ENCODE measurements around the gene ARHGEF28.

DNA sequence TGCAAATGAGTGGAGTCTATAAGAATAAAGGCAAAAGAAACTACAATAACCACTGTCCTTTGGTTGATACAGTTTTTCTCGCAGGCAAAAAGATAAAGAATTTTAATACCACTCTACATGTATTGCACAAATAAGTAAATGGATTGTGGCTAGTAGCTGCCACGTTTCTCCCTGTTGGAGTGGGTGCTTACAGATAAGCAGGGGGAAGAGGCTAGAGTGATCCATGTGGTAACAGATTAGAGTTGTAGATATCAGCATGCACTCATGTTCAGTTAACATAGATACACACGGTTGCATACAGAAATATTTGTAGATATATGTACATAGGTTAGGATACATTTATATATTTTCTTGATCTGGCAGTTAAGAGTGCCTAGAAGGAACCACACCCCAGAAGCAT, 179.5 kb downstream of the ARHGEF28 start:
- TF ChIP-seq ZFP3 (CRISPR knock-in tag; IDR thresholded peaks at IDR 0.05): no peak
- TF ChIP-seq OSR1 (CRISPR knock-in tag; IDR thresholded peaks at IDR 0.05): no peak
- TF ChIP-seq ZNF8 (CRISPR knock-in tag; IDR thresholded peaks at IDR 0.05): no peak
- TF ChIP-seq, protein P1, sequence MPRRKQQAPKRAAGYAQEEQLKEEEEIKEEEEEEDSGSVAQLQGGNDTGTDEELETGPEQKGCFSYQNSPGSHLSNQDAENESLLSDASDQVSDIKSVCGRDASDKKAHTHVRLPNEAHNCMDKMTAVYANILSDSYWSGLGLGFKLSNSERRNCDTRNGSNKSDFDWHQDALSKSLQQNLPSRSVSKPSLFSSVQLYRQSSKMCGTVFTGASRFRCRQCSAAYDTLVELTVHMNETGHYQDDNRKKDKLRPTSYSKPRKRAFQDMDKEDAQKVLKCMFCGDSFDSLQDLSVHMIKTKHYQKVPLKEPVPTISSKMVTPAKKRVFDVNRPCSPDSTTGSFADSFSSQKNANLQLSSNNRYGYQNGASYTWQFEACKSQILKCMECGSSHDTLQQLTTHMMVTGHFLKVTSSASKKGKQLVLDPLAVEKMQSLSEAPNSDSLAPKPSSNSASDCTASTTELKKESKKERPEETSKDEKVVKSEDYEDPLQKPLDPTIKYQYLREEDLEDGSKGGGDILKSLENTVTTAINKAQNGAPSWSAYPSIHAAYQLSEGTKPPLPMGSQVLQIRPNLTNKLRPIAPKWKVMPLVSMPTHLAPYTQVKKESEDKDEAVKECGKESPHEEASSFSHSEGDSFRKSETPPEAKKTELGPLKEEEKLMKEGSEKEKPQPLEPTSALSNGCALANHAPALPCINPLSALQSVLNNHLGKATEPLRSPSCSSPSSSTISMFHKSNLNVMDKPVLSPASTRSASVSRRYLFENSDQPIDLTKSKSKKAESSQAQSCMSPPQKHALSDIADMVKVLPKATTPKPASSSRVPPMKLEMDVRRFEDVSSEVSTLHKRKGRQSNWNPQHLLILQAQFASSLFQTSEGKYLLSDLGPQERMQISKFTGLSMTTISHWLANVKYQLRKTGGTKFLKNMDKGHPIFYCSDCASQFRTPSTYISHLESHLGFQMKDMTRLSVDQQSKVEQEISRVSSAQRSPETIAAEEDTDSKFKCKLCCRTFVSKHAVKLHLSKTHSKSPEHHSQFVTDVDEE (CRISPR knock-in tag; IDR thresholded peaks at IDR 0.05): no peak
- no peak for TF ChIP-seq ISL1 (CRISPR knock-in tag; IDR thresholded peaks at IDR 0.05)
- TF ChIP-seq, protein P2, sequence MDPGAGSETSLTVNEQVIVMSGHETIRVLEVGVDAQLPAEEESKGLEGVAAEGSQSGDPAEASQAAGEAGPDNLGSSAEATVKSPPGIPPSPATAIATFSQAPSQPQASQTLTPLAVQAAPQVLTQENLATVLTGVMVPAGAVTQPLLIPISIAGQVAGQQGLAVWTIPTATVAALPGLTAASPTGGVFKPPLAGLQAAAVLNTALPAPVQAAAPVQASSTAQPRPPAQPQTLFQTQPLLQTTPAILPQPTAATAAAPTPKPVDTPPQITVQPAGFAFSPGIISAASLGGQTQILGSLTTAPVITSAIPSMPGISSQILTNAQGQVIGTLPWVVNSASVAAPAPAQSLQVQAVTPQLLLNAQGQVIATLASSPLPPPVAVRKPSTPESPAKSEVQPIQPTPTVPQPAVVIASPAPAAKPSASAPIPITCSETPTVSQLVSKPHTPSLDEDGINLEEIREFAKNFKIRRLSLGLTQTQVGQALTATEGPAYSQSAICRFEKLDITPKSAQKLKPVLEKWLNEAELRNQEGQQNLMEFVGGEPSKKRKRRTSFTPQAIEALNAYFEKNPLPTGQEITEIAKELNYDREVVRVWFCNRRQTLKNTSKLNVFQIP (CRISPR knock-in tag; IDR thresholded peaks at IDR 0.05; ENCODE audit: borderline replicate concordance, low read depth): no peak
- TF ChIP-seq ZFP30 (CRISPR knock-in tag; IDR thresholded peaks at IDR 0.05): no peak
- no peak for TF ChIP-seq ARNTL (CRISPR knock-in tag; IDR thresholded peaks at IDR 0.05; ENCODE audit: borderline replicate concordance, low read depth)
- no peak for TF ChIP-seq ESRRG (CRISPR knock-in tag; IDR thresholded peaks at IDR 0.05)
- no peak for TF ChIP-seq ZNF70 (CRISPR knock-in tag; IDR thresholded peaks at IDR 0.05)
- TF ChIP-seq, protein P3, sequence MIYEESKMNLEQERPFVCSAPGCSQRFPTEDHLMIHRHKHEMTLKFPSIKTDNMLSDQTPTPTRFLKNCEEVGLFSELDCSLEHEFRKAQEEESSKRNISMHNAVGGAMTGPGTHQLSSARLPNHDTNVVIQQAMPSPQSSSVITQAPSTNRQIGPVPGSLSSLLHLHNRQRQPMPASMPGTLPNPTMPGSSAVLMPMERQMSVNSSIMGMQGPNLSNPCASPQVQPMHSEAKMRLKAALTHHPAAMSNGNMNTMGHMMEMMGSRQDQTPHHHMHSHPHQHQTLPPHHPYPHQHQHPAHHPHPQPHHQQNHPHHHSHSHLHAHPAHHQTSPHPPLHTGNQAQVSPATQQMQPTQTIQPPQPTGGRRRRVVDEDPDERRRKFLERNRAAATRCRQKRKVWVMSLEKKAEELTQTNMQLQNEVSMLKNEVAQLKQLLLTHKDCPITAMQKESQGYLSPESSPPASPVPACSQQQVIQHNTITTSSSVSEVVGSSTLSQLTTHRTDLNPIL (CRISPR knock-in tag; IDR thresholded peaks at IDR 0.05; ENCODE audit: low read depth): no peak
- TF ChIP-seq, protein P4, sequence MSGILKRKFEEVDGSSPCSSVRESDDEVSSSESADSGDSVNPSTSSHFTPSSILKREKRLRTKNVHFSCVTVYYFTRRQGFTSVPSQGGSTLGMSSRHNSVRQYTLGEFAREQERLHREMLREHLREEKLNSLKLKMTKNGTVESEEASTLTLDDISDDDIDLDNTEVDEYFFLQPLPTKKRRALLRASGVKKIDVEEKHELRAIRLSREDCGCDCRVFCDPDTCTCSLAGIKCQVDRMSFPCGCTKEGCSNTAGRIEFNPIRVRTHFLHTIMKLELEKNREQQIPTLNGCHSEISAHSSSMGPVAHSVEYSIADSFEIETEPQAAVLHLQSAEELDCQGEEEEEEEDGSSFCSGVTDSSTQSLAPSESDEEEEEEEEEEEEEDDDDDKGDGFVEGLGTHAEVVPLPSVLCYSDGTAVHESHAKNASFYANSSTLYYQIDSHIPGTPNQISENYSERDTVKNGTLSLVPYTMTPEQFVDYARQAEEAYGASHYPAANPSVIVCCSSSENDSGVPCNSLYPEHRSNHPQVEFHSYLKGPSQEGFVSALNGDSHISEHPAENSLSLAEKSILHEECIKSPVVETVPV (CRISPR knock-in tag; IDR thresholded peaks at IDR 0.05): no peak
- no peak for TF ChIP-seq PPARA (CRISPR knock-in tag; IDR thresholded peaks at IDR 0.05; ENCODE audit: borderline replicate concordance)
- TF ChIP-seq, protein P5, sequence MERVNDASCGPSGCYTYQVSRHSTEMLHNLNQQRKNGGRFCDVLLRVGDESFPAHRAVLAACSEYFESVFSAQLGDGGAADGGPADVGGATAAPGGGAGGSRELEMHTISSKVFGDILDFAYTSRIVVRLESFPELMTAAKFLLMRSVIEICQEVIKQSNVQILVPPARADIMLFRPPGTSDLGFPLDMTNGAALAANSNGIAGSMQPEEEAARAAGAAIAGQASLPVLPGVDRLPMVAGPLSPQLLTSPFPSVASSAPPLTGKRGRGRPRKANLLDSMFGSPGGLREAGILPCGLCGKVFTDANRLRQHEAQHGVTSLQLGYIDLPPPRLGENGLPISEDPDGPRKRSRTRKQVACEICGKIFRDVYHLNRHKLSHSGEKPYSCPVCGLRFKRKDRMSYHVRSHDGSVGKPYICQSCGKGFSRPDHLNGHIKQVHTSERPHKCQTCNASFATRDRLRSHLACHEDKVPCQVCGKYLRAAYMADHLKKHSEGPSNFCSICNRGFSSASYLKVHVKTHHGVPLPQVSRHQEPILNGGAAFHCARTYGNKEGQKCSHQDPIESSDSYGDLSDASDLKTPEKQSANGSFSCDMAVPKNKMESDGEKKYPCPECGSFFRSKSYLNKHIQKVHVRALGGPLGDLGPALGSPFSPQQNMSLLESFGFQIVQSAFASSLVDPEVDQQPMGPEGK (CRISPR knock-in tag; IDR thresholded peaks at IDR 0.05; ENCODE audit: borderline replicate concordance): no peak
